Astrocyte (in vitro differentiated cells and primary cell): ENCODE results near the gene MAIP1. TPM values are rescaled to one million over a fixed set of nuclear protein-coding genes. Genes with fewer than 3 reads are reported as not detected.

Source experiments
- DNase-seq: peaks from one replicate; pipeline ENCODE4 v3.0.0-alpha.2; 2010; ENCODE audit warnings: low read depth
- FAIRE-seq: peaks from 2 replicates; lab custom pipeline; 2011; peaks lifted over from hg19 to GRCh38; lab: Jason Lieb, UNC
- H2AFZ ChIP-seq: 2 replicates; pipeline ENCODE4 v1.6.0; 2012; ENCODE audit warnings: low read depth, low read length, inconsistent platforms
- H3K27ac ChIP-seq: 2 replicates; pipeline ENCODE4 v1.5.1; 2011; ENCODE audit warnings: low read depth, low read length, inconsistent platforms
- H3K27me3 ChIP-seq: 2 replicates; pipeline ENCODE4 v1.6.0; 2011; ENCODE audit warnings: low read length, inconsistent platforms; ENCODE audit not compliant: insufficient read depth
- H3K36me3 ChIP-seq: 2 replicates; pipeline ENCODE4 v1.5.1; 2011; ENCODE audit warnings: low read length, inconsistent platforms; ENCODE audit not compliant: insufficient read depth
- H3K4me1 ChIP-seq: 2 replicates; pipeline ENCODE4 v1.5.1; 2011; ENCODE audit warnings: low read length, inconsistent platforms; ENCODE audit not compliant: insufficient read depth
- H3K4me2 ChIP-seq: 2 replicates; pipeline ENCODE4 v1.6.0; 2012; ENCODE audit warnings: low read length, inconsistent platforms
- H3K4me3 ChIP-seq: 2 replicates; pipeline ENCODE4 v1.5.1; 2011; ENCODE audit warnings: low read depth, mild to moderate bottlenecking, low read length, inconsistent platforms; ENCODE audit not compliant: insufficient read depth
- H3K79me2 ChIP-seq: 2 replicates; pipeline ENCODE4 v1.6.0; 2012; ENCODE audit warnings: mild to moderate bottlenecking, low read length, inconsistent platforms; ENCODE audit not compliant: insufficient read depth
- H3K9ac ChIP-seq: 2 replicates; pipeline ENCODE4 v1.6.0; 2012; ENCODE audit warnings: mild to moderate bottlenecking, low read length, inconsistent platforms
- H3K9me3 ChIP-seq: 2 replicates; pipeline ENCODE4 v1.5.1; 2012; ENCODE audit warnings: low read depth, mild to moderate bottlenecking, low read length, inconsistent platforms; ENCODE audit not compliant: insufficient read depth
- H4K20me1 ChIP-seq: 2 replicates; pipeline ENCODE4 v1.6.0; 2012; ENCODE audit warnings: low read length, inconsistent platforms; ENCODE audit not compliant: insufficient read depth
- H3K27ac Mint-ChIP-seq: one replicate; pipeline ENCODE4 v1.8.0; 2021; ENCODE audit warnings: mild to moderate bottlenecking, mixed read lengths; ENCODE audit not compliant: unreplicated experiment
- H3K27me3 Mint-ChIP-seq: one replicate; pipeline ENCODE4 v1.8.0; 2021; ENCODE audit warnings: low read depth, mixed read lengths; ENCODE audit not compliant: unreplicated experiment
- H3K36me3 Mint-ChIP-seq: one replicate; pipeline ENCODE4 v1.8.0; 2021; ENCODE audit warnings: low read depth, mixed read lengths; ENCODE audit not compliant: unreplicated experiment
- H3K4me1 Mint-ChIP-seq: one replicate; pipeline ENCODE4 v1.8.0; 2021; ENCODE audit warnings: low read depth, mixed read lengths; ENCODE audit not compliant: unreplicated experiment
- H3K4me3 Mint-ChIP-seq: one replicate; pipeline ENCODE4 v1.8.0; 2021; ENCODE audit warnings: mild to moderate bottlenecking, moderate library complexity, mixed read lengths; ENCODE audit not compliant: unreplicated experiment
- H3K9me3 Mint-ChIP-seq: one replicate; pipeline ENCODE4 v1.8.0; 2021; ENCODE audit warnings: mild to moderate bottlenecking, mixed read lengths; ENCODE audit not compliant: unreplicated experiment
- EZH2 ChIP-seq: IDR thresholded peaks from 2 replicates; pipeline ENCODE4 v1.6.1; 2012; ENCODE audit warnings: mild to moderate bottlenecking, low read length, inconsistent platforms; ENCODE audit not compliant: insufficient read depth
- total RNA-seq: library from RNA; stranded (reverse); gene quantifications from 2 replicates; pipeline ENCODE4 v1.2.1, GENCODE V29; 2021
- TF ChIP-seq, protein P1 (sequence below): IDR thresholded peaks from 2 replicates; pipeline ENCODE4 v1.5.1; 2011; ENCODE audit warnings: low read depth, mild to moderate bottlenecking, inconsistent platforms, low read length, moderate library complexity; ENCODE audit not compliant: insufficient read depth

MAIP1 gene
- total RNA-seq, 1 donor from 2014 or later = 24.4 TPM

DNA sequence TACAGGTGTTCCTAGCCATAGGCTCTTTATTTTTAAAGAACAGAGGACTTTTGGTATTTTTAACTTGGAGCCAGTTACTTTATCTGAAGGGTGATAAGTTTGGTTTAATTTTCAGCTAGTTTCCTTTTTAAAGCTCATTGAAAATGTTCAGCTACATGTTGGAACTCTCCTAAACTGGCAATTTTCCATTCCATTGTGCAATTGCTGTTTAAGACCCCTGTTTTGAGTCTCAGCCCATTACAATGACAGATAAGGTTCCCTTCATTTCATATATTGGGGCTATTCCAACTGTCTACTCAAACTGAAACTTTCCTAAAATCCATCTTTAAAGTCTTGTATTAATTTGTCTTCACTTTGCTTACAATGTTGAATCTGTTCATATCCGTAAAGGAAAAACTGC, 11.6 kb downstream of the MAIP1 start:
- Histone ChIP-seq H3K27ac (no peak overlapping the region), H3K4me2 (no peak overlapping the region), H2AFZ (no peak overlapping the region), H3K36me3 (peaks cover 27% of the 10 kb centered on the region), H3K9me3 (no peaks in the 10 kb centered on the region), H3K4me1 (no peaks in the 10 kb centered on the region), H3K4me3 (no peak overlapping the region), H3K9ac (no peak overlapping the region), H3K79me2 (no peaks in the 10 kb centered on the region), H3K27me3 (no peaks in the 10 kb centered on the region), H4K20me1 (no peaks in the 10 kb centered on the region)
- no peaks in the 10 kb centered on the region for H3K27me3 Mint-ChIP-seq
- no peak for DNase-seq
- no peak overlapping the region for H3K4me3 Mint-ChIP-seq
- H3K27ac Mint-ChIP-seq = no peak overlapping the region
- TF ChIP-seq EZH2 = no peak
- TF ChIP-seq, protein P1, sequence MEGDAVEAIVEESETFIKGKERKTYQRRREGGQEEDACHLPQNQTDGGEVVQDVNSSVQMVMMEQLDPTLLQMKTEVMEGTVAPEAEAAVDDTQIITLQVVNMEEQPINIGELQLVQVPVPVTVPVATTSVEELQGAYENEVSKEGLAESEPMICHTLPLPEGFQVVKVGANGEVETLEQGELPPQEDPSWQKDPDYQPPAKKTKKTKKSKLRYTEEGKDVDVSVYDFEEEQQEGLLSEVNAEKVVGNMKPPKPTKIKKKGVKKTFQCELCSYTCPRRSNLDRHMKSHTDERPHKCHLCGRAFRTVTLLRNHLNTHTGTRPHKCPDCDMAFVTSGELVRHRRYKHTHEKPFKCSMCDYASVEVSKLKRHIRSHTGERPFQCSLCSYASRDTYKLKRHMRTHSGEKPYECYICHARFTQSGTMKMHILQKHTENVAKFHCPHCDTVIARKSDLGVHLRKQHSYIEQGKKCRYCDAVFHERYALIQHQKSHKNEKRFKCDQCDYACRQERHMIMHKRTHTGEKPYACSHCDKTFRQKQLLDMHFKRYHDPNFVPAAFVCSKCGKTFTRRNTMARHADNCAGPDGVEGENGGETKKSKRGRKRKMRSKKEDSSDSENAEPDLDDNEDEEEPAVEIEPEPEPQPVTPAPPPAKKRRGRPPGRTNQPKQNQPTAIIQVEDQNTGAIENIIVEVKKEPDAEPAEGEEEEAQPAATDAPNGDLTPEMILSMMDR = no peak
- H3K4me1 Mint-ChIP-seq = no peaks in the 10 kb centered on the region
- peaks cover 5% of the 10 kb centered on the region for H3K36me3 Mint-ChIP-seq
- no peaks in the 10 kb centered on the region for H3K9me3 Mint-ChIP-seq
- no peak for FAIRE-seq

DNA sequence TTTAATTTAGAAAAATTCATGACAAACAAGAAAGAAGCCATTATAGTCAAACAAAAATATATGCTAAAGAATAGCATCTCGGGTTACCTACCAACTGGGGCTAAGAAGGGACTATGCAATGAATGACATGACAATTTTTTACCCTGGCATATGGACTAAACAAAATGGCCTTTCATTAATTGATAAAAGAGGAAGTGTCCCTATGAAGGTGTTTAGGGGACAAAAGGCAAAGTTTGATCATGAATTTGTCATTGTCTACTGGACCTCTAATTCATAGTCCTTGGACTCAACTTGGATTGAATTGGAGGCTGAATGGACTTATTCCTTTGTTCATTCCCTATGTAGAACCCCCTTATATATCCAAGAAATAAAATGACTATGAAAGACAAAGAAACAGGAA, 12.7 kb downstream of the MAIP1 start:
- Mint-ChIP-seq H3K9me3 (no peaks in the 10 kb centered on the region), H3K27ac (no peak overlapping the region), H3K4me1 (no peaks in the 10 kb centered on the region), H3K36me3 (peaks cover 5% of the 10 kb centered on the region), H3K4me3 (no peak overlapping the region), H3K27me3 (no peaks in the 10 kb centered on the region)
- no peak for TF ChIP-seq EZH2
- TF ChIP-seq, protein P1 = no peak
- no peak for FAIRE-seq
- no peak overlapping the region for H3K9ac ChIP-seq
- H2AFZ ChIP-seq = no peak overlapping the region
- no peak overlapping the region for H3K27ac ChIP-seq
- no peaks in the 10 kb centered on the region for H3K79me2 ChIP-seq
- no peaks in the 10 kb centered on the region for H3K27me3 ChIP-seq
- no peak overlapping the region for H3K4me2 ChIP-seq
- H3K4me3 ChIP-seq = no peak overlapping the region
- H3K4me1 ChIP-seq = no peaks in the 10 kb centered on the region
- H4K20me1 ChIP-seq = no peaks in the 10 kb centered on the region
- no peak for DNase-seq
- H3K36me3 ChIP-seq = peaks cover 23% of the 10 kb centered on the region
- H3K9me3 ChIP-seq = no peaks in the 10 kb centered on the region

DNA sequence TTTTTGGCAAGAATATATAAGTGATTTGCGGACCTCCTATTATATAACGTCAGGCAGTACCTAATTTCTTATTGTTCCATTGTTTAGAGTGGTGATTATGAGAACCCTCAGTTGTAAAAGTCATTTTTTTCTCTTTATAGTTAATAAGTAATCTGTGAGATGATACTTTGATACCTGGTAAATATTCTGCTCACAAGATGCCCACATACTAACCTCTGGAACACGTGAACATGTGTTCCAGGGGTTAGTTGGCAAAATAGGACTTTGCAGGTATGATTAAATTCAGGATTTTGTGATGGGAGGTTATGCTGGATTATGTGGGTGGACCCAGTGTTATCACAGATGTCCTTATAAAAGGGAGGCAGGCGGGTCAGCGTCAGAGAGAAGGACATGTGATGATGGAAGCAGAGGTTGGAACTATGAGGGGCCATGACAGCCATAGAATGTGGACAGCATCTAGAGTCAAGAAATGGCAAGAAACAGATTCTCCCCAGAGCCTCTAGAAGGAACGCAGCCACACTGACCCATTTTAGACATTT, 16.8 kb downstream of the MAIP1 start:
- H3K27ac ChIP-seq = no peak overlapping the region
- Mint-ChIP-seq H3K27me3 (no peaks in the 10 kb centered on the region), H3K4me3 (no peak overlapping the region), H3K36me3 (peaks cover 3% of the 10 kb centered on the region), H3K9me3 (no peaks in the 10 kb centered on the region), H3K4me1 (peaks cover 6% of the 10 kb centered on the region), H3K27ac (no peak overlapping the region)
- no peaks in the 10 kb centered on the region for H4K20me1 ChIP-seq
- H3K4me2 ChIP-seq = no peak overlapping the region
- no peak overlapping the region for H2AFZ ChIP-seq
- no peaks in the 10 kb centered on the region for H3K9me3 ChIP-seq
- DNase-seq (no peak), FAIRE-seq (no peak)
- no peak overlapping the region for H3K9ac ChIP-seq
- no peaks in the 10 kb centered on the region for H3K79me2 ChIP-seq
- H3K27me3 ChIP-seq = no peaks in the 10 kb centered on the region
- peaks cover 10% of the 10 kb centered on the region for H3K36me3 ChIP-seq
- H3K4me3 ChIP-seq = no peak overlapping the region
- no peaks in the 10 kb centered on the region for H3K4me1 ChIP-seq
- no peak for TF ChIP-seq EZH2
- TF ChIP-seq, protein P1 = no peak
